DMS 273 (cell line): ENCODE data around the gene SPATS2.

Experiments
- DNase-seq: peaks from one replicate; lab custom pipeline; 2025; ENCODE audit not compliant: unreplicated experiment; lab: John Stamatoyannopoulos, UW

SPATS2 gene

DNA sequence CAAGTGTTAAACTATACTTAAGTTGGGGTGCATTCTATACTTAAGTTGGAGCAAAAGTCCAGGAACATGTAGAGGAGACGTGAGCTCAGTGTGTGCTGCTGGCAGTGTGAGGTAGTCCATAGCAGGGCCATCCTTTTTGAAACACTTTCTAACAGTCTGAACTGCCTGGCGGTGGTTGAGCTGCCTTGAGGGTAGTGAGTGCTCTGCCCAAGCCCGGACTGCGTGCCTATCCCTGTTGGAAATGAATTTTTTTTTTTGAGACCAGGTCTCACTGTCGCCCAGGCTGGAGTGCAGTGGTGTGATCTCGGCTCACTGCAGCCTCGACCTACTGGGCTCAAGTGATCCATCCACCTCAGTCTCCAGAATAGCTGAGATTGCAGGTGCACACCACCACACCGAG, 185.6 kb downstream of the SPATS2 start:
- no peak for DNase-seq

DNA sequence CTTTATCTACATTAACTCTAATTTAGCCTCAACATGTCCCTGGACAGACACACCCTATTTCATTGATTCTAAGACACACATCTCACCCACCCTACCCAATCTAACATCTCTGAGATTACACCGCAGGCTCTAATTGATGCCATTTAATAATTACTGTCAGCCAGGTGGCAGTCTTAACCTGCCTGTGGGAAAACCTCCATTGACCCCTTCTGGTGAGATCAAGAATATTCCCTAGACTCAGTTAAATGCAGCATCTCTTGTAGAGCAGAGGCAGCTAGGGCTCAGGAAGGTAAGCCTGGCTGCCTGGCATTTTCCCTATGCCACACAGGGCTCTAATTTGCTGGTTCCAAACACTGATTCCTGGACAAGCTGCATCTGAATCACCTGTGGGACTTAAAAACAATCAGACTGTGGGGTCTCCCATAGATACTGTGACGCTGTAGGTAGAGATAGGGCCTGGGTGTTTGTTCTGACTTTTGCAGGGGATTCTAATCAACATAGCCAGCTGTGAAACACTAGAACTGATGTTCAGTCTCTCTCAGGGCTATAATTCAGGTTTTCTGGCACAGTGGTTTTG, 186.3 kb downstream of the SPATS2 start:
- DNase-seq: peak; percentile 73

- DNase-seq: no peak
Observed at GRCh38 chr12:49554266-49554665, 187.0 kb downstream of the SPATS2 start.

GRCh38 chr12:49555631-49556390, 188.5 kb downstream of the SPATS2 start:
- no peak for DNase-seq

DNA sequence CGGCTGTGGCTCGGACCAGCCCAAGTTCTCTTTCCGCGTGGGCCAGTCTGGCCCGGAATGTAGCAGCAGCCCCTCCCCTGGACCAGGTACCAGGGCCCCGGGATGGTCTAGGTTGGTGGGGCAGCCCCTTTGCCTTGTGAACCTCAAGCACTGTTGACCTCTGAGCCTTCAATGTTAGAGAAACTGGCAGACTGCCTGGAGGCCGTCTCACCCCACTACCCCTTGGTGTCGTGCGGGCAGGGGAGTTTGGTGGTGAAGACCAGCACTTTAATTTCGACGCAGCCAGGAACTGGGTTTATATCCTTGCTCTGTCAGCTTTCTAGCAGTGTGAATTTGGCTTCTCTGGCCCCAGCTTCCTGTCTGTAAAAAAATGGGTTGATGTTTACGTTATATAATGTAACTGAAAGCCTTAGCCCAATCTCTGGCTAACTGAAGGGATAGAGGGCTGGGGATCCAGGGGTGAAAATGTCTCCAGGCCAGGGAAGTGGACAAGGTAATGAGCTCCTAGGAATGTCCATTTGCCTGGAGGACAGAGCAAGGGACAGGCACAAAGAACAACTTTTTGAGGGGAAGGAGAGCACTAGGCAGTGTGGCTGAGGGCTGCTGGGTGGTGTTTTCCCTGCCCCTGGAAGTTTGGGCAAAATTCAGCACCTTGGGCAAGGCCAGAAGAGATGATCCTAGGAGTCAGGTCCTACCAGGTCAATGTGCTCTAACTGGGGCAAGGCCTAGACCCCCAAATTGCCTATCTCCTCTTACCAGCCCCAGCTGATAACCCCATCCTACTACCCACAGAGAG, 189.3 kb downstream of the SPATS2 start:
- DNase-seq: no peak

- no peak for DNase-seq
Observed at GRCh38 chr12:49557187-49557916, 190.1 kb downstream of the SPATS2 start.

DNA sequence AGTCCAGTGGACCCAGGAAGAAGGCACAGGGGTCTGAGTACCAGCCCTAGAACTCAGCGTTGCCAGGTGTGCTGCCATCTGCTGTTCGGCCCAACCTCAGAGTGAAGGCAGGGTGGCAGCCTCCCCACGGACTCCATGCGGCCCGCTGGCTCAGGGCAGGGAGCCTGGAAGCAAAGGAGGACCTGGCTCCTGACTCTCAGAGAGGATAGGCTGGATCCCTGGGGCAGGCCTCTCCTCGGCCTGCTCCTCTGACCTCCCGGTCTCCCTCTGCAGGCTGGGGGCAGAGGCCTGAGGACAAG, 190.6 kb downstream of the SPATS2 start:
- DNase-seq: peak; percentile 68

GRCh38 chr12:49558526-49558925, 191.3 kb downstream of the SPATS2 start:
- DNase-seq: no peak

DNA sequence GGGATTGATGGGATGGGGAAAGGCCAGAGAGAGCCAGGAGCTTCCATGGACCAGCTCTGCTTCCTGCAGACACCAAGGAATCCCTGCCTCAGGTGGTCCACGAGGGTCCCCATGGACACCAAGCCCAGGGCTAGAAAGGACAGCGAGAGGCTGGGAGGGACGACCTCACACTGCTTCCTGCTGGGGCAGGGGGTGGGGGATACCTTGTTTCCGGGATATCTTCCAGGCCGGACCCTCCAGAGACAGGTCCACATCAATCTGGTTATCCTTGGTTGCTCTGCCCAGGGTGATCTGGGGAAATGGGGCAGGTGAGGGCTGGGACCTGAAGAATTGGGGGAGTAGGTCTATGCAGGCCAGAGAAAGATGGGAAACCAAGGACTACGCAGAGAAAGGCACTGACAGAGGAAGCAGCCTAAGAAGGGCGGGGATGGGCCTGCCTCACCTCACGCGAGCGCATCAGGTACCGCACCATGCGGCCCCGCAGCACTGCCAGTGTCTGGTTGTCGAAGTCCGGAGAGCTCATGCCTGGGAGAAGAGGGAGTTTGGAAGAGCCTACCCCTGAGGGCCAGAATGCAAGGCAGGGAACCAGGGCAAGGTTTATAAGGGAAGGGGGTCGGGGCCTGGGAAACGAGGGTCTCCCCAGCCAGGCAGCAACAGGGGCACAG, 191.9 kb downstream of the SPATS2 start:
- DNase-seq: no peak

GRCh38 chr12:49560695-49561094, 193.4 kb downstream of the SPATS2 start:
- no peak for DNase-seq

- no peak for DNase-seq
Observed at GRCh38 chr12:49562233-49562632, 195.0 kb downstream of the SPATS2 start.

DNA sequence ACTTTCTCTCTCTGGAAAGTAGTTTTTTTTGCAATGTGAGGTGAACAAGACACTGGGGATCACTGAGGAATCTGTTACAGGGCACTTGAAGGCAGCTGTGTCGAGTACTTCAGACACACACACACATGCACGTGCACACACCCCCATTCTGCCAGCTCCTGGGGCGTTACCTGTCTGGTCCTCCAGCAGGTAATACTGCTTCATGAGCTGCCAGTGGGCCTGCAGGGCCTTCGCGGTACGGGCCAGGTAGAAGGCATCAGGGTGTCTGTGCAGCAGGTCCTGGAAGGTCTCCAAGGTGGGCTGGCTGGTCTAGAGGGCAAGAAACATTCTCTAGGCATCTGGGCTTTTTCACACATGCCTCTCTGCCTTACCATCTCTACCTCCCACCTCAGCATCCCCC, 195.6 kb downstream of the SPATS2 start:
- no peak for DNase-seq

DNA sequence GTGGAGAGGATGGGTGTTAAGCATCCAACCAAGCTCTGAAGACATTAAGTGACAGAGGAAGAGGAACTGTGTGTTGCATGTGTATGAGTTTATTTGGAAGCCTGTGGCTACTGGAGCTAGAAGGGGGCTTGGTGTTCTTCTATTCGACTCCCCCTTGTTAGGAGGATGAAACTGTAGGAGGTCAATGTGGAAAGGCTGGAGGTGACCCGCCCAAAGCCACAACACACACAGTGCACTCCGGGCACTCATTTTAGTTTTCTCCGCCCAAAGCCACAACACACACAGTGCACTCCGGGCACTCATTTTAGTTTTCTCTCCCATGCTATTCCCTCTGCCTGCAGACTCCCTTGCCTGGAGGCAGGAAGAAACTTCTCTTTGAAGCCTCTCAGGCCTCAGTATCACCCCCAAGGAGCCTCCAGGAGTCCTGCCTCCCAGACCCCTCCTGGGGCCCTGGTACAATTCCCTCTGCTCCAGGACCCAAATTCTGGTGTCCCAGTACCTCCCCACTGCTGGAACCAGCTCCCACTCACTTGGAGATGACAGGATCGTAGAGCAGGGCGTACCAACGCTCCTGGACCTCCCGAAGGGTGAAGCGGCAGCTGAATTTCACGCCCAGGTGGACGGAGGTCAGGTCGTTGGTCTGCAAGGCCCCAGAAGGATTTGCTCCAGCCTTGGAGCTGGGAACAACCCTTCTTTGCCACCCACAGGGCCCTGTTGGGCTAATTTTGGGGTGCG, 196.9 kb downstream of the SPATS2 start:
- DNase-seq: no peak

DNA sequence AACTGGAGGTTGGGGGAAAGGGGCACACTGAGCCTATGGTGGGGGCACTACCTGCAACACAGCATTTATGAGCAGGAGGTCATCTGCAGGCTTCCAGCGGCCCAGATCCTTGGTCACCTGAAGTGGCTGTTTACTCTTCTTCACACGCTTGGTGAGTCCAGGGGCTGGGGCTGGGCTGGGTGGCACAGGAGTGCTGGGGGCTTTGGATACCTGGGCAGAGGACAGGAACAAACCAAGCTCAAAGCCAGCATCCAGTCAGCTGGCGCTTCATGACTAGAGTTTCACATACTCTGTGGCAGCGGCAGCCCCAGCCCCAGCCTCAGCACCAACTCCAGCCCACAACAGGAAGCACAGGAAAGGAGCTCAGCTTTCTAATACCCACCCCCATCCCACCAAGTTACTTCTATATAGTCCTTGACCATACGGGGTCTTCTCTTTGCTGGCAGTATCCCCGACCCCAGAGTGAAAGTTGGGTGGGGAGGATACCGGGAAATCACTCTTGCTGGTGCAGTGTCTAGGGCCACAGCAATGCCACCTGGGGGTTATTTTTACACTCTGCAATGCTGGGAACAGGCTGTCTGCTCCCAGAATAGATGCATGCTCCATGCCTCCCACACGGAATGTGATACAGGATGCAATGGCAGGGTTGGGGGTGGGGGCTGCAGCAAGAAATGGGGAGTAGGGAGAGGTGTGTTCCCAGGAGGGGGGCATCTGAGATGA, 197.6 kb downstream of the SPATS2 start:
- DNase-seq: no peak

GRCh38 chr12:49565406-49566265, 198.4 kb downstream of the SPATS2 start:
- no peak for DNase-seq

GRCh38 chr12:49566361-49566760, 199.1 kb downstream of the SPATS2 start:
- no peak for DNase-seq

DNA sequence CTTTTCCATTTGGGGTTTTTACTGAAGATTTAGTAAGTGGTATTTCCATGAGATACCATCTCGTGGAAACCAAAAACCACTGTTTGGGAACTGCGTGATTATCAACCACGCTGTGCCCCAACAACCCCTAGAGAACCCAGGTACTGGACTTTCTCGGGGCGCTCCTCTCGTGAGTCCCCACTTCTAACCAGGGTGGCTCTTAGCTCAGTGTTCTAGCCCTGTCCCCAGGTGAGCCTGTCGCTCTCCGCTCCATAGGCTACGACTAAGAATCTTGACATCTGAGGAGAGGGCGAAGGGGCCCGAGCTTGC, 200.0 kb downstream of the SPATS2 start:
- DNase-seq: no peak

DNA sequence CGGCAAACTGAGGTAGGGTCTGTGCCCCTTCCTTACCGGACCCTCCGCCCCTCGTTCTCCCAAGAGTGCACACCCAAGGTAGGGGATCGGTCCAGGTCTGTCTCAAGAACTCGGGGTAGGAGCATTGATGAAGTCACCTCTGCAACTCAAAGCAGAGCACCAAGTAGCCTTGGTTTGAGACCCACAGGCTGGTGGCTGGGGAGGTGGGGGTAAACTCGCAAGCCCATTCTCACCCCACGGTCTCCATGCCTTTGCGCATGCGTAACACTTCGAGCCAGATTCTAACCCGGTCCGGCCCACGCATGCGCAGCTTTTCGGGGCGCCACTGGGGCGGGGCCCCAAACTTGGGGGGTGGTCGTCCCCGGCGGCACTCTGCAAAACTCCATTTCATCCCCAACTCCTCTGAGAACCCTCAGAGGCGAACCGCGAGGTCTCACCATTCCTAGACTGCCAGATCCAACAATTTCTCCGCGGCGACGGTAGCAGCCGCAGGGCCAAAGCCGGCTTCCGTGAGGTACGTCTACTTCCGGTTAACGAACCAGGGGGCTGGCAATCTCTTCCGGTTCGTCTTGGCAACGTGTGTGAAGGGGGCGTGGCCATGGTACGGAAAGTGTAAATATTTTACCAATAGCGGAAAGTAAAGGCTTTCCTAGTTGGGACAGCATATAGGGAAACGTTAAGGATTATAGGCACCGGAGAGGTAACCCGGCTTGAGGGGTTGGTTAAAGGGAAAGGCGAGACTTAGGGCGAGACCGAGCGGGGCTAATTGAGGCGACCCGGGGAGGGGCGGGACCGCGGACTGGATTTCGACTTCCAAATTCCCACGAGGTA, 200.6 kb downstream of the SPATS2 start, which contains the start of gene MCRS1:
MCRS1 (minus strand) TSS at position 532 of the 831 bp plus-strand sequence. CDS start 1,411 bp downstream, outside the sequence.
- DNase-seq: peak; percentile 92
